Karpas-422 (cell line): ENCODE measurements around the gene KIRREL3. TPM values are rescaled to one million over a fixed set of nuclear protein-coding genes. Genes with fewer than 3 reads are reported as not detected.

ENCODE experiments used
- DNase-seq: peaks from one replicate; pipeline ENCODE4 v3.0.0-alpha.2; 2015
- H2AFZ ChIP-seq: fragments of 200-600 bp; sonication (generic); 2 replicates; pipeline ENCODE4 v1.6.1; 2014; ENCODE audit warnings: antibody characterized with exemption, low read length, mixed read lengths
- H3K27ac ChIP-seq: fragments of 200-600 bp; sonication (generic); 2 replicates; pipeline ENCODE4 v1.5.1; 2014; ENCODE audit warnings: mild to moderate bottlenecking, low read length, moderate library complexity
- H3K27me3 ChIP-seq: fragments of 200-600 bp; sonication (generic); 2 replicates; pipeline ENCODE4 v1.6.1; 2014; ENCODE audit warnings: low read length, mixed read lengths
- H3K36me3 ChIP-seq: fragments of 200-600 bp; sonication (generic); 2 replicates; pipeline ENCODE4 v1.6.1; 2014; ENCODE audit warnings: low read length, mixed read lengths; ENCODE audit not compliant: insufficient read depth
- H3K4me1 ChIP-seq: fragments of 200-600 bp; sonication (generic); 2 replicates; pipeline ENCODE4 v1.6.1; 2014; ENCODE audit warnings: mild to moderate bottlenecking, low read length, mixed read lengths
- H3K4me2 ChIP-seq: fragments of 200-600 bp; sonication (generic); 2 replicates; pipeline ENCODE4 v1.6.1; 2014; ENCODE audit warnings: low read length, low read depth, mild to moderate bottlenecking; ENCODE audit not compliant: poor library complexity, severe bottlenecking
- H3K4me3 ChIP-seq: fragments of 200-600 bp; sonication (generic); 2 replicates; pipeline ENCODE4 v1.5.1; 2014; ENCODE audit warnings: mild to moderate bottlenecking, antibody characterized with exemption, low read length, mixed read lengths
- H3K79me2 ChIP-seq: fragments of 200-600 bp; sonication (generic); 2 replicates; pipeline ENCODE4 v1.6.1; 2014; ENCODE audit warnings: mild to moderate bottlenecking, low read length, mixed read lengths
- H3K9ac ChIP-seq: fragments of 200-600 bp; sonication (generic); 2 replicates; pipeline ENCODE4 v1.6.0; 2014; ENCODE audit warnings: low read length
- H3K9me2 ChIP-seq: fragments of 200-600 bp; sonication (generic), shearing (Covaris generic); replicated peaks from 2 replicates; pipeline ENCODE4 v1.6.0; 2014; ENCODE audit warnings: mild to moderate bottlenecking, low read length, moderate library complexity; ENCODE audit not compliant: insufficient read depth
- H3K9me3 ChIP-seq: fragments of 300-700, 200-600 bp; sonication (generic); 2 replicates; pipeline ENCODE4 v1.6.1; 2014; ENCODE audit warnings: low read length, mixed read lengths
- H4K20me1 ChIP-seq: fragments of 200-600 bp; sonication (generic); 2 replicates; pipeline ENCODE4 v1.6.1; 2014; ENCODE audit warnings: mild to moderate bottlenecking, antibody characterized with exemption, low read length, low read depth; ENCODE audit not compliant: insufficient read depth
- total RNA-seq: library from RNA; depleted of rRNA; stranded (reverse); fragments of >200 nt; shearing (Covaris generic); gene quantifications from 2 replicates; pipeline ENCODE4 v1.2.3, GENCODE V29; 2014; ENCODE audit warnings: low replicate concordance

The KIRREL3 gene
- total RNA-seq, 1 experiment from 2014 or later, result not detected

- no peaks in the 10 kb centered on the region for H3K79me2 ChIP-seq
Measured at GRCh38 chr11:126476266-126476924, 524.2 kb downstream of the KIRREL3 start.

GRCh38 chr11:126475014-126475991 lies 525.3 kb downstream of the KIRREL3 start:
- Histone ChIP-seq H3K9me2 (no peaks in the 10 kb centered on the region), H4K20me1 (no peaks in the 10 kb centered on the region), H3K36me3 (no peaks in the 10 kb centered on the region), H3K4me1 (peaks cover 9% of the 10 kb centered on the region), H3K9ac (no peak overlapping the region), H3K4me3 (no peak overlapping the region), H3K9me3 (no peaks in the 10 kb centered on the region), H3K27ac (no peak overlapping the region), H3K27me3 (no peaks in the 10 kb centered on the region), H3K4me2 (no peak overlapping the region), H2AFZ (no peak overlapping the region), H3K79me2 (no peaks in the 10 kb centered on the region)
- no peak for DNase-seq

More at GRCh38 chr11:126476266-126476924, 524.2 kb downstream of the KIRREL3 start:
- Histone ChIP-seq H3K4me1 (peaks cover 13% of the 10 kb centered on the region), H3K9me2 (no peaks in the 10 kb centered on the region), H3K36me3 (no peaks in the 10 kb centered on the region), H3K27me3 (no peaks in the 10 kb centered on the region), H2AFZ (no peak overlapping the region), H3K9ac (no peak overlapping the region), H3K4me3 (no peak overlapping the region), H4K20me1 (no peaks in the 10 kb centered on the region), H3K27ac (no peak overlapping the region), H3K4me2 (no peak overlapping the region), H3K9me3 (no peaks in the 10 kb centered on the region)
- DNase-seq, result no peak

- Histone ChIP-seq H3K36me3 (no peaks in the 10 kb centered on the region), H3K4me1 (peaks cover 8% of the 10 kb centered on the region), H3K9ac (no peak overlapping the region), H3K27me3 (no peaks in the 10 kb centered on the region), H3K9me2 (no peaks in the 10 kb centered on the region), H3K4me3 (no peak overlapping the region), H4K20me1 (no peaks in the 10 kb centered on the region), H3K9me3 (no peaks in the 10 kb centered on the region), H2AFZ (no peak overlapping the region), H3K27ac (no peak overlapping the region), H3K79me2 (no peaks in the 10 kb centered on the region), H3K4me2 (no peak overlapping the region)
- no peak for DNase-seq
Measured at GRCh38 chr11:126474220-126474619, 526.4 kb downstream of the KIRREL3 start.

DNA sequence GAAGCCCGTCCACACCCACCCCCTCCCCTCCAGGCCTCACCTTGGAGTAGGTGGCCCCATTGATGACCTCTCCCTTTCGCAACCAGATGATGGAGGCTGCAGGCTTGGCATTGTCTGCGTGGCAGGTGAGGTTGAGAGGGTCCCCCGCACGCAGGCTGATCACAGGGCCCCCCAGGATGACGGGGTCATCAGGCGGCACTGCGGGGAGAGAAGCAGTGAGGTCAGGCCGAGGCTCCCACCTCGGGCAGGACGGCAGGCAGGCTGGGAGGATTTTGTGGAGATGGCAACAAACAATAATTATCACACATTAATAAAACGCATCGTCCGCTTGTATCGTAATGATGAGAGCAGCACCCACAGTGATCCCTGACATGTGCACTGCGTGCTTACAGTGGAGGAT lies 527.3 kb downstream of the KIRREL3 start:
- Histone ChIP-seq H3K79me2 (no peaks in the 10 kb centered on the region), H3K27ac (no peak overlapping the region), H3K4me1 (peaks cover 8% of the 10 kb centered on the region), H3K4me2 (no peak overlapping the region), H3K9me3 (no peaks in the 10 kb centered on the region), H3K9ac (no peak overlapping the region), H3K27me3 (no peaks in the 10 kb centered on the region), H3K36me3 (no peaks in the 10 kb centered on the region), H3K9me2 (no peaks in the 10 kb centered on the region), H2AFZ (no peak overlapping the region), H4K20me1 (no peaks in the 10 kb centered on the region), H3K4me3 (no peak overlapping the region)
- no peak for DNase-seq

- no peak overlapping the region for H3K4me3 ChIP-seq
- H4K20me1 ChIP-seq, result no peaks in the 10 kb centered on the region
- H3K79me2 ChIP-seq, result no peaks in the 10 kb centered on the region
- no peaks in the 10 kb centered on the region for H3K27me3 ChIP-seq
- H2AFZ ChIP-seq, result no peak overlapping the region
- no peaks in the 10 kb centered on the region for H3K9me2 ChIP-seq
- peaks cover 36% of the 10 kb centered on the region for H3K4me1 ChIP-seq
- no peaks in the 10 kb centered on the region for H3K9me3 ChIP-seq
- no peak overlapping the region for H3K4me2 ChIP-seq
- H3K36me3 ChIP-seq, result no peaks in the 10 kb centered on the region
- H3K27ac ChIP-seq, result no peak overlapping the region
- no peak for DNase-seq
- H3K9ac ChIP-seq, result no peak overlapping the region
Measured at GRCh38 chr11:126469311-126469710, 531.3 kb downstream of the KIRREL3 start.

GRCh38 chr11:126468102-126468521 lies 532.5 kb downstream of the KIRREL3 start:
- peaks cover 36% of the 10 kb centered on the region for H3K4me1 ChIP-seq
- no peaks in the 10 kb centered on the region for H3K9me3 ChIP-seq
- no peaks in the 10 kb centered on the region for H3K9me2 ChIP-seq
- no peak overlapping the region for H3K4me2 ChIP-seq
- H2AFZ ChIP-seq, result no peak overlapping the region
- no peaks in the 10 kb centered on the region for H4K20me1 ChIP-seq
- no peak overlapping the region for H3K4me3 ChIP-seq
- H3K27me3 ChIP-seq, result no peaks in the 10 kb centered on the region
- no peak overlapping the region for H3K27ac ChIP-seq
- H3K9ac ChIP-seq, result no peak overlapping the region
- DNase-seq, result no peak
- no peaks in the 10 kb centered on the region for H3K36me3 ChIP-seq
- no peaks in the 10 kb centered on the region for H3K79me2 ChIP-seq

DNA sequence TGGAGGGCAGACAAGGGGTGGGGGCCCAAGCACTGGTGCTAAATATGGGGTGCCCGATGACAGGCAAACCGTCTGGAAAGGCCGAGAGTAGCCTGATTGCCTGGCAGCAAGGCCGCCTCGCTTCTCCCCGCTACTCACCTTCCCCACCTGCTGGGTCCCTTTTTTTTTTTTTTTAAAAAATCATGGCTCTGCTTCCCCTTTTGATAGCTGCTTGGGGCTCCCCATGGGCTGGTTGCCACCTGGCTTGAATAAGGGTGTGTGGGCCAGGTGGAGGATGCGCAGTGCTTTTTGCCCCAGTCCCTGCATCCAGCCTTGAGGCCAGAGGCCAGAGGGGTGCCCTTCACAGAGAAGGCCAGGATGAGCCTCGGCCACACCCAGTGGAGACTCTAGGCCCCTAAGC lies 533.1 kb downstream of the KIRREL3 start:
- no peaks in the 10 kb centered on the region for H3K36me3 ChIP-seq
- no peaks in the 10 kb centered on the region for H3K27me3 ChIP-seq
- H2AFZ ChIP-seq, result no peak overlapping the region
- peaks cover 36% of the 10 kb centered on the region for H3K4me1 ChIP-seq
- no peak overlapping the region for H3K4me3 ChIP-seq
- no peak overlapping the region for H3K27ac ChIP-seq
- H4K20me1 ChIP-seq, result no peaks in the 10 kb centered on the region
- DNase-seq, result peak; percentile 67
- H3K9ac ChIP-seq, result no peak overlapping the region
- H3K79me2 ChIP-seq, result no peaks in the 10 kb centered on the region
- peak overlapping the region; percentile 52 for H3K4me2 ChIP-seq
- H3K9me2 ChIP-seq, result no peaks in the 10 kb centered on the region
- H3K9me3 ChIP-seq, result no peaks in the 10 kb centered on the region

- H3K27ac ChIP-seq, result no peak overlapping the region
- H2AFZ ChIP-seq, result no peak overlapping the region
- no peaks in the 10 kb centered on the region for H3K27me3 ChIP-seq
- H3K36me3 ChIP-seq, result no peaks in the 10 kb centered on the region
- H3K4me3 ChIP-seq, result no peak overlapping the region
- peak overlapping the region; percentile 52 for H3K4me2 ChIP-seq
- no peaks in the 10 kb centered on the region for H3K9me3 ChIP-seq
- DNase-seq, result no peak
- no peaks in the 10 kb centered on the region for H3K79me2 ChIP-seq
- peaks cover 36% of the 10 kb centered on the region for H3K4me1 ChIP-seq
- H3K9ac ChIP-seq, result no peak overlapping the region
- H4K20me1 ChIP-seq, result no peaks in the 10 kb centered on the region
- H3K9me2 ChIP-seq, result no peaks in the 10 kb centered on the region
Measured at GRCh38 chr11:126467046-126467370, 533.6 kb downstream of the KIRREL3 start.
